A549 (cell line): Measurements from ENCODE around the gene RCHY1. TPM values are rescaled to one million over a fixed set of nuclear protein-coding genes. Genes with fewer than 3 reads are reported as not detected.

Source experiments
- ATAC-seq, 2 experiments: fragments of 200-7000 bp in 1 of 2; fragments of >200 bp in 1 of 2; cut with Nextera tagmentation in 1 of 2; cut with Tn5 transposase in 1 of 2; 3 replicates each; pipeline versions ENCODE4 v1.8.0 to v1.9.1; 2018 to 2020; ENCODE audit warnings: mild to moderate bottlenecking in 1 of 2, moderate library complexity in 1 of 2
- CTCF ChIA-PET: fragments of 300-600 bp; sonication (Branson Sonifier 250); formaldehyde crosslinking; extraction: SDS; loops from one replicate; lab custom pipeline; 2021; ENCODE audit warnings: antibody characterized with exemption, inconsistent platforms; lab: Yijun Ruan, JAX
- POLR2A ChIA-PET: fragments of 350-600 bp; formaldehyde crosslinking; extraction: SDS; loops from one replicate; lab custom pipeline; 2021; ENCODE audit warnings: antibody characterized with exemption, inconsistent platforms; lab: Yijun Ruan, JAX
- DNase-seq, 2 experiments: peaks; one replicate each; pipeline versions ENCODE4 v3.0.0 to v3.0.0-alpha.2; 2011 to 2016; ENCODE audit warnings: low read depth in 1 of 2, low spot score in 1 of 2
- FAIRE-seq: peaks from 2 replicates; lab custom pipeline; 2011; peaks lifted over from hg19 to GRCh38; lab: Jason Lieb, UNC
- H3K27ac ChIP-seq, 2 experiments: fragments of >200 bp; sonication (Bioruptor Twin); formaldehyde crosslinking; 3 replicates each; pipeline ENCODE4 v1.5.1; 2016 to 2017
- H3K4me1 ChIP-seq: fragments of >200 bp; sonication (Bioruptor Twin); formaldehyde crosslinking; 3 replicates; pipeline ENCODE4 v1.6.1; 2016
- H3K4me2 ChIP-seq: fragments of >200 bp; sonication (Bioruptor Twin); formaldehyde crosslinking; 3 replicates; pipeline ENCODE4 v1.6.1; 2016
- H3K4me3 ChIP-seq: fragments of >200 bp; sonication (Bioruptor Twin); formaldehyde crosslinking; 3 replicates; pipeline ENCODE4 v1.5.1; 2016
- H3K9me3 ChIP-seq: fragments of >200 bp; sonication (Bioruptor Twin); formaldehyde crosslinking; 3 replicates; pipeline ENCODE4 v1.6.1; 2016
- CBX2 ChIP-seq: fragments of 200-600 bp; sonication (generic); IDR thresholded peaks from 2 replicates; pipeline ENCODE4 v1.6.1; 2016; ENCODE audit warnings: low read depth, mild to moderate bottlenecking, borderline replicate concordance
- CBX8 ChIP-seq: fragments of 200-600 bp; sonication (generic); IDR thresholded peaks from 2 replicates; pipeline ENCODE4 v1.6.1; 2016
- CEBPB ChIP-seq, 2 experiments: fragments of >200 bp in 1 of 2; sonication (Bioruptor Twin) in 1 of 2; formaldehyde crosslinking in 1 of 2; IDR thresholded peaks; 2 replicates each; pipeline ENCODE4 v1.6.1; 2012 to 2016
- CHD4 ChIP-seq: fragments of 200-600 bp; sonication (generic); IDR thresholded peaks from 2 replicates; pipeline ENCODE4 v1.6.1; 2016; ENCODE audit warnings: antibody characterized with exemption, mild to moderate bottlenecking, borderline replicate concordance
- EP300 ChIP-seq, 2 experiments: fragments of >200 bp; sonication (Bioruptor Twin); formaldehyde crosslinking; IDR thresholded peaks; 2 replicates in 1 of 2; 3 replicates in 1 of 2; pipeline ENCODE4 v1.6.1; 2016 to 2017
- ESRRA ChIP-seq: fragments of 150-350 bp; IDR thresholded peaks from 2 replicates; pipeline ENCODE4 v1.6.1; 2014; ENCODE audit warnings: mild to moderate bottlenecking, low read length, borderline replicate concordance
- FOSB ChIP-seq: fragments of 250-450 bp; sonication (Bioruptor Pico); IDR thresholded peaks from 2 replicates; pipeline ENCODE4 v1.5.0; 2020; ENCODE audit warnings: mild to moderate bottlenecking, moderate library complexity
- GATA3 ChIP-seq: IDR thresholded peaks from 2 replicates; pipeline ENCODE4 v1.6.1; 2012; ENCODE audit warnings: borderline replicate concordance
- HOXA7 ChIP-seq: fragments of 250-450 bp; sonication (Bioruptor Pico); IDR thresholded peaks from 2 replicates; pipeline ENCODE4 v1.5.0; 2020; ENCODE audit warnings: mild to moderate bottlenecking, moderate library complexity
- MAFK ChIP-seq: fragments of 450-650 bp; IDR thresholded peaks from 2 replicates; pipeline ENCODE4 v1.6.1; 2014; ENCODE audit not compliant: partially characterized antibody
- MYC ChIP-seq: IDR thresholded peaks from 2 replicates; pipeline ENCODE4 v1.6.1; 2012; ENCODE audit warnings: mild to moderate bottlenecking, inconsistent platforms, low read length, improper control_type of control experiment, borderline replicate concordance
- NR3C1 ChIP-seq: fragments of >200 bp; sonication (Bioruptor Twin); formaldehyde crosslinking; IDR thresholded peaks from 3 replicates; pipeline ENCODE4 v1.6.1; 2017
- PHF8 ChIP-seq: fragments of 200-600 bp; sonication (generic); IDR thresholded peaks from 2 replicates; pipeline ENCODE4 v1.6.1; 2016; ENCODE audit warnings: low read depth, mild to moderate bottlenecking, antibody characterized with exemption, moderate library complexity, borderline replicate concordance
- POLR2A ChIP-seq: IDR thresholded peaks from 2 replicates; pipeline ENCODE4 v1.6.1; 2012; ENCODE audit warnings: mild to moderate bottlenecking, low read length
- POLR2AphosphoS2 ChIP-seq: conservative IDR thresholded peaks from 2 replicates; pipeline ENCODE4 v1.6.1; 2012; ENCODE audit warnings: low read length, improper control_type of control experiment, inconsistent platforms
- RARB ChIP-seq: fragments of 250-450 bp; sonication (Bioruptor Pico); IDR thresholded peaks from 2 replicates; pipeline ENCODE4 v1.8.0; 2021; ENCODE audit warnings: mild to moderate bottlenecking, moderate library complexity
- RFX5 ChIP-seq: fragments of 450-650 bp; IDR thresholded peaks from 2 replicates; pipeline ENCODE4 v1.7.1; 2014; ENCODE audit warnings: antibody characterized with exemption, mild to moderate bottlenecking, moderate library complexity
- SMC3 ChIP-seq: fragments of >200 bp; sonication (Bioruptor Twin); formaldehyde crosslinking; IDR thresholded peaks from 3 replicates; pipeline ENCODE4 v1.6.1; 2018; ENCODE audit warnings: inconsistent platforms
- TFCP2L1 ChIP-seq: fragments of 250-450 bp; sonication (Bioruptor Pico); IDR thresholded peaks from 2 replicates; pipeline ENCODE4 v1.5.0; 2021; ENCODE audit warnings: mild to moderate bottlenecking
- TP53 ChIP-seq: fragments of 250-450 bp; sonication (Bioruptor Pico); IDR thresholded peaks from 2 replicates; pipeline ENCODE4 v1.5.0; 2021; ENCODE audit warnings: mild to moderate bottlenecking, moderate library complexity
- ZC3H11A ChIP-seq: fragments of 450-650 bp; IDR thresholded peaks from 2 replicates; pipeline ENCODE4 v1.6.1; 2014; ENCODE audit warnings: antibody characterized with exemption, mild to moderate bottlenecking
- ZFP36 ChIP-seq: fragments of 450-650 bp; IDR thresholded peaks from 2 replicates; pipeline ENCODE4 v1.6.1; 2014; ENCODE audit warnings: borderline replicate concordance; ENCODE audit not compliant: partially characterized antibody
- WGBS: methylation state at CpG from one replicate; pipeline ENCODE4 v1.1.6; 2017; ENCODE audit errors: missing lambda C conversion rate; 5-methylcytosine and 5-hydroxymethylcytosine counted together
- polyA plus RNA-seq, 4 experiments: library from polyadenylated mRNA; depleted of rRNA in 3 of 4; stranded (reverse); fragments of >200 nt; fragmentation: RNase III in 1 of 4; extraction: RNeasy Plus Mini Kit Qiagen cat#74134 plus additional on column Dnase treatment in 1 of 4; gene quantifications; 2 replicates in 3 of 4; 3 replicates in 1 of 4; pipeline ENCODE4 v1.2.3, GENCODE V29; 2011 to 2017
- TF ChIP-seq, protein P1 (sequence below): fragments of >200 bp; sonication (Bioruptor Twin); formaldehyde crosslinking; IDR thresholded peaks from 3 replicates; pipeline ENCODE4 v1.6.1; 2016
- TF ChIP-seq, protein P2 (sequence below): fragments of 450-650 bp; IDR thresholded peaks from 2 replicates; pipeline ENCODE4 v1.6.1; 2014; ENCODE audit warnings: antibody characterized with exemption
- TF ChIP-seq, protein P3 (sequence below): fragments of 200-600 bp; sonication (generic); IDR thresholded peaks from 2 replicates; pipeline ENCODE4 v1.6.1; 2016; ENCODE audit warnings: antibody characterized with exemption, mild to moderate bottlenecking, moderate library complexity
- TF ChIP-seq, protein P4 (sequence below): fragments of >200 bp; sonication (Bioruptor Twin); formaldehyde crosslinking; IDR thresholded peaks from 3 replicates; pipeline ENCODE4 v1.5.1; 2016

The RCHY1 gene
- polyA plus RNA-seq, 2 of the 4 experiments (the other 2 are of a cell fraction), result 19.1 to 27.4 TPM

DNA sequence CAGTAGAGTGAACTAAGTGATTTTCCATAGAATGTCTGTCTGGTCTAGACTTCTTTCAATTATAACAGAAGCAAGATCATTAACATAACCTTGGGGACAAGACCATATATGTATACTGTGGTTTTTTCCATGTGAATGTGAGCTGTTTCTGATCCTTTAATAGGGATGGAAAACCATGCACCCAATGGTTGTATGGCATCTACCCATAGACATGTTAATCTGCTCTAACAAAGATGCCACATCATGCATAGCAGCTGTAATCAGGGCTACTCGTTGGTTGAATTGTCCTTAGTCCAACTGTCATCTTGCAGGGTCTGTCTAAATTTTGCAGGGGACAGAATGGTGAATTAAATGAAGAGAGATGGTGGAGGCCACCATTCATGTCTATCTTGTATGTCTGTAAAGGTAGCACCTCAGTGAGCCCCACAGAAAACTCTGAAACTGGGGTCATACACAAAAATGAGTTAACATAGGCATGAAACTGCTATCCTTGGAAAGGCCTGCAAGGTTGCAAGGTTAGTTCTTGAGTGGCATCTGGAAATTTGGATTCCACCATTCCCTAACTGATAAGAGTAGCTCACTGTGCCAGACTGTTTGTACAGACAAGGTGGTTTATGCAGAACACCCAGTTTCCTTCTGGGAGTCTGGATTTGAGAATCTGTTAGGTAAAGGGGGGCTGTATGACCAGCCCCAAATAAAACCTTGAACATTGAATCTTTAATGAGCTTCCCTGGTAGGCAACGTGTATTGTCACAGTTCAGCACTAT, 16.5 kb upstream of the RCHY1 start:
- TF ChIP-seq HOXA7 (no peak), POLR2A (no peak), SMC3 (no peak), FOSB (CRISPR knock-in tag) (no peak), GATA3 (no peak), EP300 (IDR thresholded peaks at IDR 0.05) (no peak), PHF8 (no peak), TP53 (CRISPR knock-in tag) (no peak), ZC3H11A (no peak), CEBPB (IDR thresholded peaks at IDR 0.05) (no peak), CHD4 (no peak), RARB (no peak)
- TF ChIP-seq, protein P1, sequence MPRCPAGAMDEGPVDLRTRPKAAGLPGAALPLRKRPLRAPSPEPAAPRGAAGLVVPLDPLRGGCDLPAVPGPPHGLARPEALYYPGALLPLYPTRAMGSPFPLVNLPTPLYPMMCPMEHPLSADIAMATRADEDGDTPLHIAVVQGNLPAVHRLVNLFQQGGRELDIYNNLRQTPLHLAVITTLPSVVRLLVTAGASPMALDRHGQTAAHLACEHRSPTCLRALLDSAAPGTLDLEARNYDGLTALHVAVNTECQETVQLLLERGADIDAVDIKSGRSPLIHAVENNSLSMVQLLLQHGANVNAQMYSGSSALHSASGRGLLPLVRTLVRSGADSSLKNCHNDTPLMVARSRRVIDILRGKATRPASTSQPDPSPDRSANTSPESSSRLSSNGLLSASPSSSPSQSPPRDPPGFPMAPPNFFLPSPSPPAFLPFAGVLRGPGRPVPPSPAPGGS, result no peak
- TF ChIP-seq, protein P2, sequence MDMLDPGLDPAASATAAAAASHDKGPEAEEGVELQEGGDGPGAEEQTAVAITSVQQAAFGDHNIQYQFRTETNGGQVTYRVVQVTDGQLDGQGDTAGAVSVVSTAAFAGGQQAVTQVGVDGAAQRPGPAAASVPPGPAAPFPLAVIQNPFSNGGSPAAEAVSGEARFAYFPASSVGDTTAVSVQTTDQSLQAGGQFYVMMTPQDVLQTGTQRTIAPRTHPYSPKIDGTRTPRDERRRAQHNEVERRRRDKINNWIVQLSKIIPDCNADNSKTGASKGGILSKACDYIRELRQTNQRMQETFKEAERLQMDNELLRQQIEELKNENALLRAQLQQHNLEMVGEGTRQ, result no peak
- TF ChIP-seq, all 56 proteins: peak for 0
- DNase-seq (no peak), ATAC-seq (no peak), FAIRE-seq (no peak)
- Histone ChIP-seq H3K9me3 (no peaks in the 10 kb centered on the region; the same call in 2 of the 3 replicates), H3K4me1 (no peaks in the 10 kb centered on the region), H3K4me2 (no peak overlapping the region), H3K27ac (no peak overlapping the region), H3K4me3 (no peak overlapping the region)
- WGBS, result 79% methylated on average over 2 of the region's 2 CpGs
- ChIA-PET CTCF (interaction anchor here (1.2 kb wide), 1 partner anchor 11 kb away, joined by 3 read pairs; no protein-coding TSS in a partner anchor), POLR2A (no interaction called here)

DNA sequence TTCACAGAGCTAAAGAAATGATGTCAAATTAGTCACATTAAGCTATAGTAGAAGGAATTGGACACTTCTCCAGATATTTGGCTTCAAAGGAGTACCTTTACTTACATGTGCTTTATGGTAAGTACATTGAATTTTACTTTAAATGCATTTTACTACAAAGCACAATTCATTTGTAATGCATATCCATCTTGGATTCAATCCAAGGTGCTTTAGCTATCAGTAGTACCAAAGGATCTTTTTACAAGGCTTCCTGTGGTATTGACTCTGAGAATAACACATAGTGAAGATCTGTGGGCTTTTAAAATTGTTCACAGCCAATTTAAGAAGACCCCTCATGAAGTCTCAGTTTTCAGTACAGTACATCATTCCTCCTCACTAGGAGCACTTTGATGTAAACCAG, 13.3 kb upstream of the RCHY1 start:
- no peak overlapping the region for H3K27ac ChIP-seq
- CTCF ChIA-PET, result no interaction called here
- TF ChIP-seq NR3C1 (no peak), CBX2 (no peak), MAFK (no peak), CBX8 (no peak), ESRRA (no peak), ZFP36 (no peak), TFCP2L1 (CRISPR knock-in tag) (no peak), RFX5 (no peak), TP53 (CRISPR knock-in tag) (no peak), POLR2AphosphoS2 (no peak), EP300 (IDR thresholded peaks at IDR 0.05) (no peak), GATA3 (no peak), MYC (no peak), FOSB (CRISPR knock-in tag) (no peak)
- TF ChIP-seq, protein P2, result no peak
- TF ChIP-seq, protein P3, sequence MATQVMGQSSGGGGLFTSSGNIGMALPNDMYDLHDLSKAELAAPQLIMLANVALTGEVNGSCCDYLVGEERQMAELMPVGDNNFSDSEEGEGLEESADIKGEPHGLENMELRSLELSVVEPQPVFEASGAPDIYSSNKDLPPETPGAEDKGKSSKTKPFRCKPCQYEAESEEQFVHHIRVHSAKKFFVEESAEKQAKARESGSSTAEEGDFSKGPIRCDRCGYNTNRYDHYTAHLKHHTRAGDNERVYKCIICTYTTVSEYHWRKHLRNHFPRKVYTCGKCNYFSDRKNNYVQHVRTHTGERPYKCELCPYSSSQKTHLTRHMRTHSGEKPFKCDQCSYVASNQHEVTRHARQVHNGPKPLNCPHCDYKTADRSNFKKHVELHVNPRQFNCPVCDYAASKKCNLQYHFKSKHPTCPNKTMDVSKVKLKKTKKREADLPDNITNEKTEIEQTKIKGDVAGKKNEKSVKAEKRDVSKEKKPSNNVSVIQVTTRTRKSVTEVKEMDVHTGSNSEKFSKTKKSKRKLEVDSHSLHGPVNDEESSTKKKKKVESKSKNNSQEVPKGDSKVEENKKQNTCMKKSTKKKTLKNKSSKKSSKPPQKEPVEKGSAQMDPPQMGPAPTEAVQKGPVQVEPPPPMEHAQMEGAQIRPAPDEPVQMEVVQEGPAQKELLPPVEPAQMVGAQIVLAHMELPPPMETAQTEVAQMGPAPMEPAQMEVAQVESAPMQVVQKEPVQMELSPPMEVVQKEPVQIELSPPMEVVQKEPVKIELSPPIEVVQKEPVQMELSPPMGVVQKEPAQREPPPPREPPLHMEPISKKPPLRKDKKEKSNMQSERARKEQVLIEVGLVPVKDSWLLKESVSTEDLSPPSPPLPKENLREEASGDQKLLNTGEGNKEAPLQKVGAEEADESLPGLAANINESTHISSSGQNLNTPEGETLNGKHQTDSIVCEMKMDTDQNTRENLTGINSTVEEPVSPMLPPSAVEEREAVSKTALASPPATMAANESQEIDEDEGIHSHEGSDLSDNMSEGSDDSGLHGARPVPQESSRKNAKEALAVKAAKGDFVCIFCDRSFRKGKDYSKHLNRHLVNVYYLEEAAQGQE, result no peak
- TF ChIP-seq, protein P1, result no peak
- TF ChIP-seq, protein P4, sequence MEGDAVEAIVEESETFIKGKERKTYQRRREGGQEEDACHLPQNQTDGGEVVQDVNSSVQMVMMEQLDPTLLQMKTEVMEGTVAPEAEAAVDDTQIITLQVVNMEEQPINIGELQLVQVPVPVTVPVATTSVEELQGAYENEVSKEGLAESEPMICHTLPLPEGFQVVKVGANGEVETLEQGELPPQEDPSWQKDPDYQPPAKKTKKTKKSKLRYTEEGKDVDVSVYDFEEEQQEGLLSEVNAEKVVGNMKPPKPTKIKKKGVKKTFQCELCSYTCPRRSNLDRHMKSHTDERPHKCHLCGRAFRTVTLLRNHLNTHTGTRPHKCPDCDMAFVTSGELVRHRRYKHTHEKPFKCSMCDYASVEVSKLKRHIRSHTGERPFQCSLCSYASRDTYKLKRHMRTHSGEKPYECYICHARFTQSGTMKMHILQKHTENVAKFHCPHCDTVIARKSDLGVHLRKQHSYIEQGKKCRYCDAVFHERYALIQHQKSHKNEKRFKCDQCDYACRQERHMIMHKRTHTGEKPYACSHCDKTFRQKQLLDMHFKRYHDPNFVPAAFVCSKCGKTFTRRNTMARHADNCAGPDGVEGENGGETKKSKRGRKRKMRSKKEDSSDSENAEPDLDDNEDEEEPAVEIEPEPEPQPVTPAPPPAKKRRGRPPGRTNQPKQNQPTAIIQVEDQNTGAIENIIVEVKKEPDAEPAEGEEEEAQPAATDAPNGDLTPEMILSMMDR, result no peak
- DNase-seq, result no peak
- POLR2A ChIA-PET, result no interaction called here
- H3K4me1 ChIP-seq, result no peaks in the 10 kb centered on the region
- no peak for ATAC-seq
- no peak overlapping the region for H3K4me3 ChIP-seq
- H3K9me3 ChIP-seq, result no peaks in the 10 kb centered on the region
- no peak for FAIRE-seq
- no peak overlapping the region for H3K4me2 ChIP-seq
